Endothelial cell of umbilical vein (primary cell): ENCODE data around the gene YBX3.

ENCODE experiments used
- CTCF ChIP-seq, 2 donors: IDR thresholded peaks; 1 replicate in 1 of 2; 2 replicates in 1 of 2; pipeline ENCODE4 v1.5.1; 2011; ENCODE audit warnings: low read length in 2 of 2, mild to moderate bottlenecking in 2 of 2, moderate library complexity in 2 of 2, control low read depth in 1 of 2, inconsistent platforms in 1 of 2, low read depth in 1 of 2; ENCODE audit not compliant: insufficient read depth in 1 of 2; ENCODE audit errors: extremely low read depth in 1 of 2
- EZH2 ChIP-seq: IDR thresholded peaks from 2 replicates; pipeline ENCODE4 v1.6.1; 2012; ENCODE audit warnings: borderline replicate concordance, low read depth, mild to moderate bottlenecking, moderate library complexity, low read length, inconsistent platforms; ENCODE audit not compliant: severe bottlenecking
- MAX ChIP-seq: IDR thresholded peaks from 2 replicates; pipeline ENCODE4 v1.6.1; 2011; ENCODE audit not compliant: insufficient read depth, insufficient read length

- TF ChIP-seq CTCF (IDR thresholded peaks at IDR 0.05; ENCODE audit: extremely low read depth in 1 of 2, insufficient read depth in 1 of 2, low read depth in 1 of 2, low read length in 2 of 2) (no peak), MAX (no peak), EZH2 (no peak)
Observed at GRCh38 chr12:10717410-10717809, 5.7 kb downstream of the YBX3 start.
